Left lobe of liver (tissue), 2 donors: Measurements from ENCODE around the gene VPS13C. TPM values are rescaled to one million over a fixed set of nuclear protein-coding genes. Genes with fewer than 3 reads are reported as not detected.

Experiments used
- ATAC-seq: fragments of 200-7000 bp; cut with Tn5 transposase; one replicate; pipeline ENCODE4 v1.9.1; 2020; ENCODE audit warnings: mild to moderate bottlenecking, moderate library complexity
- DNase-seq: peaks from one replicate; pipeline ENCODE4 v3.0.0-alpha.2; 2020; ENCODE audit warnings: low spot score
- total RNA-seq: library from RNA; stranded (reverse); gene quantifications from one replicate; pipeline ENCODE4 v1.2.1, GENCODE V29; 2021
- donor health status: DM: no; HTN: no; CAD: no; lungs with moderate emphysema.
- donor health status: DM: no; HTN: yes; CAD: no.

VPS13C gene, protein sequence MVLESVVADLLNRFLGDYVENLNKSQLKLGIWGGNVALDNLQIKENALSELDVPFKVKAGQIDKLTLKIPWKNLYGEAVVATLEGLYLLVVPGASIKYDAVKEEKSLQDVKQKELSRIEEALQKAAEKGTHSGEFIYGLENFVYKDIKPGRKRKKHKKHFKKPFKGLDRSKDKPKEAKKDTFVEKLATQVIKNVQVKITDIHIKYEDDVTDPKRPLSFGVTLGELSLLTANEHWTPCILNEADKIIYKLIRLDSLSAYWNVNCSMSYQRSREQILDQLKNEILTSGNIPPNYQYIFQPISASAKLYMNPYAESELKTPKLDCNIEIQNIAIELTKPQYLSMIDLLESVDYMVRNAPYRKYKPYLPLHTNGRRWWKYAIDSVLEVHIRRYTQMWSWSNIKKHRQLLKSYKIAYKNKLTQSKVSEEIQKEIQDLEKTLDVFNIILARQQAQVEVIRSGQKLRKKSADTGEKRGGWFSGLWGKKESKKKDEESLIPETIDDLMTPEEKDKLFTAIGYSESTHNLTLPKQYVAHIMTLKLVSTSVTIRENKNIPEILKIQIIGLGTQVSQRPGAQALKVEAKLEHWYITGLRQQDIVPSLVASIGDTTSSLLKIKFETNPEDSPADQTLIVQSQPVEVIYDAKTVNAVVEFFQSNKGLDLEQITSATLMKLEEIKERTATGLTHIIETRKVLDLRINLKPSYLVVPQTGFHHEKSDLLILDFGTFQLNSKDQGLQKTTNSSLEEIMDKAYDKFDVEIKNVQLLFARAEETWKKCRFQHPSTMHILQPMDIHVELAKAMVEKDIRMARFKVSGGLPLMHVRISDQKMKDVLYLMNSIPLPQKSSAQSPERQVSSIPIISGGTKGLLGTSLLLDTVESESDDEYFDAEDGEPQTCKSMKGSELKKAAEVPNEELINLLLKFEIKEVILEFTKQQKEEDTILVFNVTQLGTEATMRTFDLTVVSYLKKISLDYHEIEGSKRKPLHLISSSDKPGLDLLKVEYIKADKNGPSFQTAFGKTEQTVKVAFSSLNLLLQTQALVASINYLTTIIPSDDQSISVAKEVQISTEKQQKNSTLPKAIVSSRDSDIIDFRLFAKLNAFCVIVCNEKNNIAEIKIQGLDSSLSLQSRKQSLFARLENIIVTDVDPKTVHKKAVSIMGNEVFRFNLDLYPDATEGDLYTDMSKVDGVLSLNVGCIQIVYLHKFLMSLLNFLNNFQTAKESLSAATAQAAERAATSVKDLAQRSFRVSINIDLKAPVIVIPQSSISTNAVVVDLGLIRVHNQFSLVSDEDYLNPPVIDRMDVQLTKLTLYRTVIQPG (N-terminal part only)
- 18.7 TPM for total RNA-seq

DNA sequence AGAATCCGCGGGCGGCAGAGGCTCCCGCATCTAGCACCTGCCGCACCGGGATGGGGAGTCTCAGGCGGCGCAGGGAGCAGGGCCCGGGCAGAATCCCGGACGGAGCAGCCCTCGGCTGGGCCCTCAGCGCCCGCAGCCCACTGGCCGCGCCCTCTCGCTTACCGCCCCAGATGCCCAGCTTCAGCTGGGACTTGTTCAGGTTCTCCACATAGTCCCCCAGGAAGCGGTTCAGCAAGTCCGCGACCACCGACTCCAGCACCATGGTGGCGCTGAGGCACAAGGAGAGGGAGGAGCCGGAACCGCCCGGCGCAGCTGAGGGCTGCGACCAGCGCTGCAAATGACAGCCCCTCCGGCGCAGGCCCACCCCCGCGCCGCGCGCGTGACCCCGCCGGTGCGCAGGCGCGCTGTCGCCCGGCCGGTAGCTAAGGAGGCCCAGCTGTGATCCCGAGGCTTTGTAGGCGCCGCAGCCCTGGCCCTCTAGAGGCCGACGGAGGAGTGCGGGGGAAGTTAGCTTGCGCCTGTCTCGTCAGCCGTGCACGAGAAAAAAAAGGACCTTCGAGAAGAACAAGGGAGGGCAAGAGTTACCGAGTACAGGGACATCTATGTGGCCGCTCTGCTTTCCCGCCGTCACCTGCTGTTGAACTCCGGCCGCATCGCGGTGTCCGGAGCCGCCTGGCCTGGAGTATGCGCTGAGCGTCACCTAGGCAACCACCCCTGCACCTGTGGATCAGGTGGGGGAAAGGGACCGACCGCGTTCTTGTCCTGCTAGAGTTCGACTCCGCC lies at the start of gene VPS13C:
TSS of gene VPS13C (minus strand) at position 335 of the 783 bp plus-strand sequence. CDS start at position 262, 73 bp downstream.
- DNase-seq = peak; percentile 94
- peak; percentile 95 for ATAC-seq

DNA sequence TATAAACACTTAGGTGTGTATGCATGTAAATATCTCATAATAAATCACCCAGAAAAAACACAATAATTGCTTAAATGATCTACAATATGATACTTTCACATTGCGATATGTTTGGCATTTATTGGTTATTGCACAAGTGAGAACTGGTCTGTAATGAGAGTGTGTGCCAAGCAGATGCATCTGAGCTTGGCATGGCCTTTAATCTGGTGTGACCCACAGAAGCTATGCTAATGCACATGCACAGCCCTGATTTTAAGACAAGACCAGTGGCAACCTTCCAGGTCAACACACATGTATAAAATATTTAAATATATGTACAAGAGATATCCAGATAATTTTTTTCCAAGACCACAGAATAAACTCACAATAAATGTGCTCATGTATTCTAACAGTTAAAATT lies 49.2 kb upstream of the VPS13C start:
- ATAC-seq = peak; percentile 38
- peak; percentile 54 for DNase-seq

GRCh38 chr15:62108411-62108810 lies 48.2 kb upstream of the VPS13C start:
- ATAC-seq = no peak
- no peak for DNase-seq

- DNase-seq (no peak), ATAC-seq (no peak)
Observed at GRCh38 chr15:62107571-62108121, 47.4 kb upstream of the VPS13C start.

GRCh38 chr15:62106096-62106495 lies 45.8 kb upstream of the VPS13C start:
- ATAC-seq (no peak), DNase-seq (no peak)

GRCh38 chr15:62105266-62105665 lies 45.0 kb upstream of the VPS13C start:
- ATAC-seq (no peak), DNase-seq (no peak)

GRCh38 chr15:62104846-62105245 lies 44.6 kb upstream of the VPS13C start:
- DNase-seq = no peak
- no peak for ATAC-seq

DNA sequence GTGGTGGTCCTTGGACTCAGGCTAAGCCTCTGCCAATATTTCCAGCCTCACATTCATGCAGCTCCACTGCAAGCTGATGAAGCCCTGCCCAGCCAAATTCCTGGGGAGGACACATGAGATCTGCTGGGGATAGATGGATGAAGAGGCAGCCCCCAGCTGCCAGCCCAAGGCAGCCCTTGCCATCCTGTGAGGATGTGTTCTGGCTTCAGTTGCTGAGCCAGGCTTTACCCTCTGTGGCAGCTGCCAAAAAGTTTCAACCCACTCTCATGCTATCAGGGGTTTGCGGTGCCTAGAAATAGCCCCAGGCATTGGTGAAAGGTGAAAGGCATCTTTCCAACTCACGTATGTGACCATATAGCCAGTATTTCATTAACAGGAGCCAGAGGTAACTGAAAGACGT lies 44.2 kb upstream of the VPS13C start:
- no peak for ATAC-seq

DNA sequence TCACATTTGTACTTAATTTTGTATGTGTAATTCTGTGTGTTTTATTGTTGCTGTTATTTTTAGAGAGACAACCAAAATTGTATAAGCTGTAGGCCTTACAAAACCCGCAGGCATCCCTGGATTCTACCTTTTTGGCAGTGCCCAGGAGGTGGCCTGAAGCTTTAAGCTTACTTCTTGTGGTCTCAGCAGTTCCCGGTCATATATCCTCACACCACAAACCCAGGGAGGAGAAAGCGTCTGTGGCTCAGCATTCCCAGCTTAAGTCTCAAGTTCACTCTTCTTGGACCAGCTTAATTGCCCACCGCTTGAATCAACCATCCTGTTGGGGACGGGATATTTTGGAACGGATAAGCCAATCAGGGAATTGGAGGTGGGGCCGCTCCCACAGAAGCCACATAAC lies 43.2 kb upstream of the VPS13C start:
- ATAC-seq (no peak), DNase-seq (no peak)

More for the DNA sequence above, 44.2 kb upstream of the VPS13C start:
- DNase-seq = no peak

DNA sequence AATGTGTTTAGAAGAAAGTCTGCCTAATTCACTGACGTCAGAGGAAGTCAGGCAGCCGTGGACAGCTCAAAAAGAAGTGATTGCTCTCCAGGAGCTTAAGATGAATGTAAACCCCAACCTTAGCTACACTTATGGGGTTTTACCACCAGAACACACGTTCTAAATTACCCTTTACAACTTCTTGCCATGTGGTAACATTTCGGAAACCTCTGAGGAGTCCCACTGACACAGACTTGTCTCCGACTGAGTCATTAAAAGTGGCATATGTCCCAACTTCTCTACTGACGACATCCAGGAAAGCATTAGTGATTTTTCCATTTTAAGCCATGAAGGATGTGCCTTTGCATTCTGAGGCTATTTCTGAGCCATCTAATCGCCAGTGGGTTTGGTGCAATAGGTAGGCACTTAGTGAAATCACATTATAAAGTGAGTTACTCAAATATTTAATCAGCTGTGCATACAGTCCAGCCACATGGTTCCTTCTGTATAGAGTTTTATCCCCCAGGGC lies 38.9 kb upstream of the VPS13C start:
- ATAC-seq (no peak), DNase-seq (no peak)

GRCh38 chr15:62094388-62094787 lies 34.1 kb upstream of the VPS13C start:
- DNase-seq (no peak), ATAC-seq (no peak)

DNA sequence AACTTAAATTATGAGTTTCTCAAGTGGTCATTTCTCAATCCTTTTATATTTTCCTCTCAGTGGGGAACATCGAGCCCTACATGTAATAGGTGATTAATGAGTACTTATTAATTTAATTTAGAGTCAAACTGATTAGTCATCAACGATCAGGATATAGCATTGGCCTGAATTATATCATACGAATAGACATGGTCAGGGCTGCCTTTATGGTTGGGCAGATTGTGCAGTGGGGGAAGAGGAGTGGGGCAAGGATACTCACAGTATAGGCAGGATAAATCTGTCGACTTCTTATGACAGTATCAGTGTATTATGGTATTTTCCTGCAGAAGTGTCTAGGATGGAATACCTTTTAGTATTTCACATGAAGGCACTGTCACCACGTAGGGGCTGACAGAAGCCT lies 33.6 kb upstream of the VPS13C start:
- no peak for DNase-seq
- ATAC-seq = no peak

GRCh38 chr15:62090988-62091387 lies 30.7 kb upstream of the VPS13C start:
- no peak for ATAC-seq
- DNase-seq = no peak

DNA sequence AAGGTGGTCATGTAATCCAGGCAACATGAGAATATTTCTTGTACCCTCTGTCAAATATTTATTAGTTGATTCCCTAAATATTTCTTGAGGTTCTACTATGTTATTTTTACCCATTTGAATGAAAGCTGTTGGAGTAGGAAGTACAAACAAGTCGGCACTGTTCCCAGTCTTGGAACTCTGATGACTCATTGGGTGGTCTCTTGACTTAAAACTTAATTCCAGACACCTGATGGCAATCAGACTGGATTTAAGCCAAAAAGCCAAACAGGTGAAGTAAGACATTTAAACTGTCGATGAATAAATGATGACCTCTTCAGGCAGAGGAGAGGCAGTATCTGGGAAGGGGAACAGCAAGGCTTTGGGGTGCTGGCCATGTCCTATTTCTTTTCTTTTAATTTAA lies 29.4 kb upstream of the VPS13C start:
- no peak for ATAC-seq
- no peak for DNase-seq

GRCh38 chr15:62088353-62088693 lies 28.1 kb upstream of the VPS13C start:
- ATAC-seq = no peak
- DNase-seq = no peak

DNA sequence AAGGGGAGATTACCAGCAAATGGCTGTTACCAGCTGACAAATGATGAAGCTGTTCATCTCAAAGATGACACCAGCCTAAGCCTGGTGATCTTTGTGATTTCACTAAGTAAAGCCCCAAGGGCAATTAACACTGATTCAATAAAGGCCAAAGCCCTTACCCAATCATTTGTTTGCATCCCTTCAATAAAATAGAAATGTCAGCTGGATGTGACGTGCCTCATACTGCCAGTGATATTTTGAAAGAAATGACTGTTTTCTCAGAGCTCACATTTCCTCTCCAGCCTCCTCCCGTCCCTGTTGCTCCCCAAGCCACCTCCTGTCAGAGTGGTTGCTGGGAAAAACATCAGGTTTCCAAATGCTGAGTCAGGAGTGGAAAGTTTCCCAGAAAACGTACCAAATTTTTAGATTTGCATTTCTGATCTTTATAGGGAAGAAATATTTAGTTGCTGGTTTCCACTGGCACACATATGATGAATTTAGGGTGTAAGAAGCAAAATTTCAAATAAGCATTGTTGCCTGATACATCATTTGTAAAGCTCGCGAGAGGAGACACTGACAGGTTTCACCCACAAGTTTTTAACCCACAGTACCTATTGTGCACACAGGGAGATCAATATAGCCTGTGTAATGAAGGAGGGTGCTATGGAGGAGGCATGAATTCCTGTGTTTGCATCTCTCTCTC lies 27.6 kb upstream of the VPS13C start:
- DNase-seq = no peak
- peak; percentile 42 for ATAC-seq

DNA sequence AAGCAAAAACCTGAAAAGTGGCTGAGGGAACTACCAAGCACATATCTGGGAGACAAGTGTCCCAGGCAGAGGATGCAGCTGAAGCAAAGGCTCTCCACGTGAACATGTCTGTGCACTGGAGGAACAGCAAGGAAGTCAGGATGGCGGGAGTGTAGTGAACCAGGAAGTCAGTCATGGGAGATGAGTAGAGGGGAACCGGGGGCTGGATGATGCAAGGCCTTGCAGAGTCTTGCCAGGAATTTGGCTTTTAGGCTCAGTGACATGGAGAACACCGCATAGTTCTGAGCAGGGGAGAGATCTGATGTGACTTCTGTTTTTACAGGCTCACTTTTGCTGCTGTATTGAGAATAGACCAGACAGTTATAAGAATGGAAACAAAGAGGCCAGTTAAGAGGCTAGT lies 25.5 kb upstream of the VPS13C start:
- DNase-seq = no peak
- no peak for ATAC-seq

GRCh38 chr15:62083194-62084154 lies 23.2 kb upstream of the VPS13C start:
- DNase-seq (no peak), ATAC-seq (no peak)
